OCI-LY1 (cell line): Measurements from ENCODE around the gene CD247.

Source experiments
- H2AFZ ChIP-seq: fragments of 200-600 bp; sonication (generic), shearing (Covaris generic); 2 replicates; pipeline ENCODE4 v1.6.0; 2014; ENCODE audit warnings: antibody characterized with exemption, mild to moderate bottlenecking, low read length
- H3F3A ChIP-seq: fragments of 200-600 bp; sonication (generic), shearing (Covaris generic); 2 replicates; pipeline ENCODE4 v1.6.0; 2014; ENCODE audit warnings: mild to moderate bottlenecking, antibody characterized with exemption, low read length, moderate library complexity; ENCODE audit not compliant: insufficient read depth
- H3K27ac ChIP-seq: fragments of 200-600 bp; sonication (generic); 2 replicates; pipeline ENCODE4 v1.5.1; 2014; ENCODE audit warnings: low read length, mixed run types, mild to moderate bottlenecking, low read depth; ENCODE audit not compliant: poor library complexity, severe bottlenecking
- H3K27me3 ChIP-seq: fragments of 200-600 bp; sonication (generic); 2 replicates; pipeline ENCODE4 v1.6.0; 2014; ENCODE audit warnings: antibody characterized with exemption, mild to moderate bottlenecking, low read length, moderate library complexity; ENCODE audit not compliant: insufficient read depth
- H3K36me3 ChIP-seq: fragments of 200-600 bp; sonication (generic); 2 replicates; pipeline ENCODE4 v1.6.1; 2014; ENCODE audit warnings: mild to moderate bottlenecking, antibody characterized with exemption, low read length, moderate library complexity, mixed read lengths; ENCODE audit not compliant: insufficient read depth
- H3K4me1 ChIP-seq: fragments of 200-600 bp; sonication (generic); 2 replicates; pipeline ENCODE4 v1.5.1; 2014; ENCODE audit warnings: mild to moderate bottlenecking, low read length, moderate library complexity; ENCODE audit not compliant: insufficient read depth, severe bottlenecking
- H3K4me2 ChIP-seq: fragments of 200-600 bp; sonication (generic), shearing (Covaris generic); 2 replicates; pipeline ENCODE4 v1.6.1; 2014; ENCODE audit warnings: low read length
- H3K4me3 ChIP-seq: fragments of 200-600 bp; sonication (generic); 2 replicates; pipeline ENCODE4 v1.5.1; 2014; ENCODE audit warnings: low read length, low read depth, mild to moderate bottlenecking, mixed read lengths; ENCODE audit not compliant: poor library complexity, severe bottlenecking
- H3K79me2 ChIP-seq: fragments of 200-600 bp; shearing (Covaris generic); 2 replicates; pipeline ENCODE4 v1.6.1; 2016; ENCODE audit warnings: mixed run types, low read length, mixed read lengths; ENCODE audit not compliant: insufficient read depth
- H3K9ac ChIP-seq: fragments of 200-600 bp; sonication (generic), shearing (Covaris generic); 2 replicates; pipeline ENCODE4 v1.6.1; 2014; ENCODE audit warnings: mild to moderate bottlenecking, low read length, mixed read lengths
- H3K9me2 ChIP-seq: fragments of 200-600 bp; sonication (generic), shearing (Covaris generic); 2 replicates; pipeline ENCODE4 v1.6.1; 2014; ENCODE audit warnings: low read depth, mild to moderate bottlenecking, low read length, mixed read lengths
- H3K9me3 ChIP-seq: fragments of 200-600 bp; shearing (Covaris generic); 2 replicates; pipeline ENCODE4 v1.6.1; 2014; ENCODE audit warnings: low read length, mixed read lengths
- H4K20me1 ChIP-seq: fragments of 200-600 bp; sonication (generic), shearing (Covaris generic); 2 replicates; pipeline ENCODE4 v1.6.0; 2016; ENCODE audit warnings: mild to moderate bottlenecking, low read length; ENCODE audit not compliant: insufficient read depth
- EZH2 ChIP-seq: fragments of 200-600 bp; sonication (generic), shearing (Covaris generic); IDR thresholded peaks from 2 replicates; pipeline ENCODE4 v1.8.0; 2017; ENCODE audit warnings: borderline replicate concordance, mixed run types, mild to moderate bottlenecking, antibody characterized with exemption, low read length, moderate library complexity, mixed read lengths
- TF ChIP-seq, protein P1 (sequence below): fragments of 200-600 bp; sonication (generic), shearing (Covaris generic); IDR thresholded peaks from 2 replicates; pipeline ENCODE4 v1.5.1; 2017; ENCODE audit warnings: mild to moderate bottlenecking, antibody characterized with exemption, low read length, moderate library complexity, mixed read lengths

The CD247 gene

GRCh38 chr1:167467752-167468151 is 50.6 kb downstream of the CD247 start:
- Histone ChIP-seq H3K4me3 (no peak overlapping the region), H3K4me2 (no peak overlapping the region), H3K9ac (no peak overlapping the region), H4K20me1 (no peaks in the 10 kb centered on the region), H3K36me3 (no peaks in the 10 kb centered on the region), H3K79me2 (no peaks in the 10 kb centered on the region), H3K4me1 (no peaks in the 10 kb centered on the region), H3K9me3 (no peaks in the 10 kb centered on the region), H3K27ac (no peak overlapping the region), H3K27me3 (no peaks in the 10 kb centered on the region), H3K9me2 (no peaks in the 10 kb centered on the region), H2AFZ (no peak overlapping the region), H3F3A (no peaks in the 10 kb centered on the region)
- TF ChIP-seq, protein P1, sequence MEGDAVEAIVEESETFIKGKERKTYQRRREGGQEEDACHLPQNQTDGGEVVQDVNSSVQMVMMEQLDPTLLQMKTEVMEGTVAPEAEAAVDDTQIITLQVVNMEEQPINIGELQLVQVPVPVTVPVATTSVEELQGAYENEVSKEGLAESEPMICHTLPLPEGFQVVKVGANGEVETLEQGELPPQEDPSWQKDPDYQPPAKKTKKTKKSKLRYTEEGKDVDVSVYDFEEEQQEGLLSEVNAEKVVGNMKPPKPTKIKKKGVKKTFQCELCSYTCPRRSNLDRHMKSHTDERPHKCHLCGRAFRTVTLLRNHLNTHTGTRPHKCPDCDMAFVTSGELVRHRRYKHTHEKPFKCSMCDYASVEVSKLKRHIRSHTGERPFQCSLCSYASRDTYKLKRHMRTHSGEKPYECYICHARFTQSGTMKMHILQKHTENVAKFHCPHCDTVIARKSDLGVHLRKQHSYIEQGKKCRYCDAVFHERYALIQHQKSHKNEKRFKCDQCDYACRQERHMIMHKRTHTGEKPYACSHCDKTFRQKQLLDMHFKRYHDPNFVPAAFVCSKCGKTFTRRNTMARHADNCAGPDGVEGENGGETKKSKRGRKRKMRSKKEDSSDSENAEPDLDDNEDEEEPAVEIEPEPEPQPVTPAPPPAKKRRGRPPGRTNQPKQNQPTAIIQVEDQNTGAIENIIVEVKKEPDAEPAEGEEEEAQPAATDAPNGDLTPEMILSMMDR = no peak
- no peak for TF ChIP-seq EZH2

DNA sequence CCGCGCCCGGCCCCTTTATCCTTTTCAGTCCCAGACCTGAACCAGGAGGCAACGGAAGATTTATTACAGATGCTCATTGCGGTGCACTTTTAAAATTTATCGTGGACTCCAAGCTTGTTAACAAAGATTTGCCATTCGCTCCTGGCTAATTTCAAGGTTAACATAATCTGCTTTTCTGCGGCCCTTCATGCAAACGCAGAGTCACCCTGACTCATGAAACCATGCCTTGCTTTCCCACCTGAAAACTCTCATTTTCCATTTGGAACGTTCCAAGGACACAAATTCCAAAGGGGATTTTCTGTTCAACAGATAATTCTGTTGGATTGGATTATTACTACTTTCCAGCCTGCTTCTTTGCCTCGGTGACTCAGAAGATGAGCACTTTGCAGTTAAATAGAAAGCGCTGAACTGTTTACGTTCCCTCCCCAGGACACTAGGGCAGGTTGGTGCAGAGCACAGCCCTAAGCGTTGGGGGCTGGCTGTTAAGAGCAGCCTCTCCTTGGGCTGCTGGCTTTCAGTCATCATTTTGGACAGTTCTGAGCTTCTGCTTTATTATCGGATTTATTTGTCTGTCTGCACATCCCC is 51.1 kb downstream of the CD247 start:
- Histone ChIP-seq H3K9me2 (no peaks in the 10 kb centered on the region), H3K9ac (no peak overlapping the region), H4K20me1 (no peaks in the 10 kb centered on the region), H3K36me3 (no peaks in the 10 kb centered on the region), H3K9me3 (no peaks in the 10 kb centered on the region), H3F3A (no peaks in the 10 kb centered on the region), H2AFZ (no peak overlapping the region), H3K79me2 (no peaks in the 10 kb centered on the region), H3K27ac (no peak overlapping the region), H3K27me3 (no peaks in the 10 kb centered on the region), H3K4me2 (no peak overlapping the region), H3K4me3 (no peak overlapping the region), H3K4me1 (no peaks in the 10 kb centered on the region)
- no peak for TF ChIP-seq EZH2
- TF ChIP-seq, protein P1 = no peak

GRCh38 chr1:167465743-167466142 is 52.6 kb downstream of the CD247 start:
- Histone ChIP-seq H3K4me3 (no peak overlapping the region), H3K9me2 (no peaks in the 10 kb centered on the region), H3K4me2 (no peak overlapping the region), H4K20me1 (no peaks in the 10 kb centered on the region), H3K79me2 (no peaks in the 10 kb centered on the region), H2AFZ (no peak overlapping the region), H3K9ac (no peak overlapping the region), H3K9me3 (no peaks in the 10 kb centered on the region), H3K4me1 (no peaks in the 10 kb centered on the region), H3K27me3 (no peaks in the 10 kb centered on the region), H3K27ac (no peak overlapping the region), H3K36me3 (no peaks in the 10 kb centered on the region), H3F3A (no peaks in the 10 kb centered on the region)
- TF ChIP-seq EZH2 = no peak
- TF ChIP-seq, protein P1 = no peak
